Eye (tissue), 1 donor: ENCODE measurements around the gene H2BK1.

Source experiments
- DNase-seq: peaks from one replicate; pipeline ENCODE4 v3.0.0-alpha.2; 2015

The H2BK1 gene

GRCh38 chr7:151175047-151175792, 35.1 kb downstream of the H2BK1 start:
- DNase-seq, result no peak

- peak; percentile 53 for DNase-seq
Measured at GRCh38 chr7:151174246-151175046, 35.8 kb downstream of the H2BK1 start.

- DNase-seq, result no peak
Measured at GRCh38 chr7:151173386-151174245, 36.7 kb downstream of the H2BK1 start.

GRCh38 chr7:151172273-151173141, 37.8 kb downstream of the H2BK1 start:
- DNase-seq, result peak; percentile 90

- DNase-seq, result peak; percentile 36
Measured at GRCh38 chr7:151168787-151169162, 41.5 kb downstream of the H2BK1 start.

- DNase-seq, result peak; percentile 64
Measured at GRCh38 chr7:151168003-151168786, 42.1 kb downstream of the H2BK1 start.

- DNase-seq, result peak; percentile 61
Measured at GRCh38 chr7:151167197-151167961, 42.9 kb downstream of the H2BK1 start, which contains the start of gene GBX1. GBX1 (minus strand) TSS chr7:151167694; CDS start chr7:151167548, 146 bp downstream.

GRCh38 chr7:151166629-151167196, 43.6 kb downstream of the H2BK1 start:
- no peak for DNase-seq

- no peak for DNase-seq
Measured at GRCh38 chr7:151161757-151162156, 48.5 kb downstream of the H2BK1 start.
